ENCODE measurements around the gene COL4A6. TPM values are rescaled to one million over a fixed set of nuclear protein-coding genes. Genes with fewer than 3 reads are reported as not detected.

Gene COL4A6
- total and polyA plus RNA-seq, 10 of the 15 experiments (the other 5 are each of a cell fraction or from before 2014, with no cell fraction given), result 0.02 to 0.56 (median 0.05) TPM; not detected in 3

GRCh38 chrX:108159028-108159670 is 279.1 kb downstream of the COL4A6 start (continued):
- TF ChIP-seq BCL3 (IDR thresholded peaks at IDR 0.05; ENCODE audit: borderline replicate concordance, insufficient read depth, low read depth, low read length, poor library complexity, severe bottlenecking) (no peak), ZSCAN29 (IDR thresholded peaks at IDR 0.05) (no peak), MYC (IDR thresholded peaks at IDR 0.05; ENCODE audit: insufficient read depth, insufficient read length, insufficient replicate concordance, low read length, severe bottlenecking) (no peak), NR2F1 (conservative IDR thresholded peaks at IDR 0.05) (no peak), TAF1 (IDR thresholded peaks at IDR 0.05; ENCODE audit: borderline replicate concordance, low read depth, low read length) (no peak), POLR2A (IDR thresholded peaks at IDR 0.05; ENCODE audit: low read depth, low read length) (no peak), BCL11A (IDR thresholded peaks at IDR 0.05; ENCODE audit: low read depth, low read length) (no peak), FOXM1 (IDR thresholded peaks at IDR 0.05; ENCODE audit: low read depth, low read length) (no peak), STAT3 (IDR thresholded peaks at IDR 0.05; ENCODE audit: low read depth, low read length) (no peak), IRF4 (IDR thresholded peaks at IDR 0.05; ENCODE audit: low read depth, low read length) (no peak)

- intact Hi-C loops (cut with micrococcal nuclease; ENCODE audit: unreplicated experiment), result no loop called here
- FAIRE-seq (no peak), DNase-seq (ENCODE audit: low read depth, low spot score) (no peak), ATAC-seq (no peak)
- 60% methylated on average over 3 of the region's 3 CpGs for whole genome bisulfite sequencing (ENCODE audit: insufficient coverage, insufficient replicate concordance, low lambda C conversion rate, missing lambda C conversion rate)
- POLR2A ChIA-PET, result no interaction called here
- RAD21 ChIA-PET (ENCODE audit: unreplicated experiment), result no interaction called here
- no peaks in the 10 kb centered on the region; a peak in 1 of 4 replicates for H3K27me3 ChIP-seq (replicated peaks in 1 of 2; ENCODE audit: control insufficient read depth in 2 of 2, insufficient read depth in 2 of 2, low read length in 1 of 2)
- no peaks in the 10 kb centered on the region for H3K79me2 ChIP-seq (ENCODE audit: control insufficient read depth, insufficient read depth, low read length)
- in situ Hi-C loops (cut with MboI), result no loop called here
- CTCF ChIA-PET, result interaction anchor here (1.7 kb wide), 1 partner anchor 19 kb away, joined by 5 read pairs; no protein-coding TSS in a partner anchor
- no peak overlapping the region for H2AFZ ChIP-seq (ENCODE audit: control insufficient read depth, low read depth, low read length)
- H3K4me3 ChIP-seq, result no peak overlapping the region
- H3K4me1 ChIP-seq (ENCODE audit: control insufficient read depth, insufficient read depth, low read length), result no peaks in the 10 kb centered on the region
- SMC1A ChIA-PET (ENCODE audit: uncharacterized antibody, unreplicated experiment), result no interaction called here
- no TSS peak for BruUV-seq (replicated peaks)
- no peak overlapping the region for H3K27ac ChIP-seq (ENCODE audit: control insufficient read depth, insufficient read depth)
- H3K9me3 ChIP-seq (replicated peaks; ENCODE audit: control insufficient read depth, insufficient read depth, low read length), result no peaks in the 10 kb centered on the region
- H4K20me1 ChIP-seq (ENCODE audit: control insufficient read depth, insufficient read depth), result no peaks in the 10 kb centered on the region
- no peaks in the 10 kb centered on the region for H3K36me3 ChIP-seq (ENCODE audit: control insufficient read depth in 2 of 2, insufficient read depth in 2 of 2, low read length in 1 of 2)
- H3K4me2 ChIP-seq (ENCODE audit: control insufficient read depth, insufficient read depth), result no peak overlapping the region
- H3K9ac ChIP-seq (ENCODE audit: control insufficient read depth, insufficient read depth, low read length), result no peak overlapping the region
- no peak for TF ChIP-seq YBX1 (IDR thresholded peaks at IDR 0.05)
- TF ChIP-seq POU2F2 (IDR thresholded peaks at IDR 0.05; ENCODE audit: borderline replicate concordance, low read depth, low read length), result no peak
- TF ChIP-seq BHLHE40 (IDR thresholded peaks at IDR 0.05; ENCODE audit: borderline replicate concordance in 1 of 2, low read depth in 2 of 2, low read length in 1 of 2), result no peak
- no peak for TF ChIP-seq FOXM1 (IDR thresholded peaks at IDR 0.05; ENCODE audit: low read depth, low read length)
- TF ChIP-seq NR2F1 (conservative IDR thresholded peaks at IDR 0.05), result no peak
- TF ChIP-seq JUNB (IDR thresholded peaks at IDR 0.05), result no peak
- TF ChIP-seq E2F4 (IDR thresholded peaks at IDR 0.05; ENCODE audit: low read depth, low read length), result no peak
- TF ChIP-seq PKNOX1 (IDR thresholded peaks at IDR 0.05), result no peak
- no peak for TF ChIP-seq BCL3 (IDR thresholded peaks at IDR 0.05; ENCODE audit: borderline replicate concordance, insufficient read depth, low read depth, low read length, poor library complexity, severe bottlenecking)
- TF ChIP-seq USF1 (IDR thresholded peaks at IDR 0.05; ENCODE audit: borderline replicate concordance, extremely low read length, insufficient read depth, low read depth, low read length), result no peak
- TF ChIP-seq HDGF (IDR thresholded peaks at IDR 0.05), result no peak
Measured at GRCh38 chrX:108157628-108158027, 280.6 kb downstream of the COL4A6 start.
